Epithelial cell of proximal tubule (primary cell): ENCODE results near the gene HIP1R. TPM values are rescaled to one million over a fixed set of nuclear protein-coding genes. Genes with fewer than 3 reads are reported as not detected.
"Not testable (repeated sequence)": the region's sequence is repeated elsewhere in the genome, so short reads cannot be mapped to it uniquely, and the experiment has no call there.

ENCODE experiments used
- DNase-seq: peaks from one replicate; pipeline ENCODE4 v3.0.0-alpha.2; 2011; ENCODE audit warnings: low read depth
- H3K4me3 ChIP-seq: 2 replicates; pipeline ENCODE4 v1.5.1; 2011; ENCODE audit warnings: low read depth, mild to moderate bottlenecking, low read length
- CTCF ChIP-seq: conservative IDR thresholded peaks from 2 replicates; pipeline ENCODE4 v1.5.1; 2012; ENCODE audit warnings: low read depth, mild to moderate bottlenecking, low read length
- total RNA-seq: library from RNA; depleted of rRNA; stranded (reverse); fragments of >200 nt; gene quantifications from 2 replicates; pipeline ENCODE4 v1.2.3, GENCODE V29; 2015

Gene HIP1R
- total RNA-seq, 1 donor from 2014 or later, result 91.0 TPM

GRCh38 chr12:122874081-122874480 is 38.8 kb downstream of the HIP1R start:
- no peak for DNase-seq
- H3K4me3 ChIP-seq, result no peak overlapping the region
- TF ChIP-seq CTCF, result no peak

- DNase-seq, result no peak
- no peak for TF ChIP-seq CTCF
- H3K4me3 ChIP-seq, result no peak overlapping the region
Measured at GRCh38 chr12:122875590-122876220, 40.4 kb downstream of the HIP1R start.

- H3K4me3 ChIP-seq, DNase-seq: not testable (repeated sequence)
Measured at GRCh38 chr12:122876281-122876680, 41.0 kb downstream of the HIP1R start.

- no peak for TF ChIP-seq CTCF
- no peak overlapping the region for H3K4me3 ChIP-seq
Measured at GRCh38 chr12:122876731-122877130, 41.5 kb downstream of the HIP1R start.

GRCh38 chr12:122878780-122879612 is 43.7 kb downstream of the HIP1R start:
- TF ChIP-seq CTCF, result no peak

More at GRCh38 chr12:122876731-122877130, 41.5 kb downstream of the HIP1R start:
- DNase-seq, result no peak

GRCh38 chr12:122880155-122880667 is 45.0 kb downstream of the HIP1R start:
- no peak for TF ChIP-seq CTCF
- DNase-seq, result no peak
- no peak overlapping the region for H3K4me3 ChIP-seq

More at GRCh38 chr12:122878780-122879612, 43.7 kb downstream of the HIP1R start:
- H3K4me3 ChIP-seq, result no peak overlapping the region
- no peak for DNase-seq

GRCh38 chr12:122880668-122881067 is 45.4 kb downstream of the HIP1R start:
- DNase-seq, result no peak
- H3K4me3 ChIP-seq, result no peak overlapping the region
- TF ChIP-seq CTCF, result peak; percentile 59
